WTC11 (cell line): ENCODE results near the gene WWOX.

Experiments
- CREB1 ChIP-seq: sonication (generic); formaldehyde crosslinking; IDR thresholded peaks from 2 replicates; pipeline ENCODE4 v1.8.0; 2023; ENCODE audit warnings: mild to moderate bottlenecking, missing genetic modification reagents
- ETV6 ChIP-seq: sonication (generic); formaldehyde crosslinking; IDR thresholded peaks from 2 replicates; pipeline ENCODE4 v1.8.1; 2022; ENCODE audit warnings: mild to moderate bottlenecking, missing genetic modification reagents
- SP1 ChIP-seq: sonication (generic); formaldehyde crosslinking; conservative IDR thresholded peaks from 2 replicates; pipeline ENCODE4 v1.8.1; 2022; ENCODE audit warnings: missing genetic modification reagents
- TEAD1 ChIP-seq: sonication (generic); formaldehyde crosslinking; IDR thresholded peaks from 2 replicates; pipeline ENCODE4 v1.8.0; 2022; ENCODE audit warnings: mild to moderate bottlenecking, missing genetic modification reagents
- TP53 ChIP-seq: sonication (generic); formaldehyde crosslinking; IDR thresholded peaks from 2 replicates; pipeline ENCODE4 v1.8.1; 2023; ENCODE audit warnings: mild to moderate bottlenecking, missing genetic modification reagents
- ZNF219 ChIP-seq: sonication (generic); formaldehyde crosslinking; IDR thresholded peaks from 2 replicates; pipeline ENCODE4 v1.8.0; 2023; ENCODE audit warnings: missing genetic modification reagents, mild to moderate bottlenecking, borderline replicate concordance
- TF ChIP-seq, protein P1 (sequence below): sonication (generic); formaldehyde crosslinking; IDR thresholded peaks from 2 replicates; pipeline ENCODE4 v1.8.1; 2023; ENCODE audit warnings: mild to moderate bottlenecking, missing genetic modification reagents, moderate library complexity
- TF ChIP-seq, protein P2 (sequence below): fragments of 200-600 bp; IDR thresholded peaks from 2 replicates; pipeline ENCODE4 v1.8.0; 2022; ENCODE audit warnings: antibody characterized with exemption
- TF ChIP-seq, protein P3 (sequence below): sonication (generic); formaldehyde crosslinking; IDR thresholded peaks from 2 replicates; pipeline ENCODE4 v1.8.1; 2023; ENCODE audit warnings: mild to moderate bottlenecking, missing genetic modification reagents, moderate library complexity
- TF ChIP-seq, protein P4 (sequence below): sonication (generic); formaldehyde crosslinking; IDR thresholded peaks from 2 replicates; pipeline ENCODE4 v1.8.1; 2023; ENCODE audit warnings: mild to moderate bottlenecking, missing genetic modification reagents
- TF ChIP-seq, protein P5 (sequence below): sonication (generic); formaldehyde crosslinking; IDR thresholded peaks from 2 replicates; pipeline ENCODE4 v1.8.0; 2022; ENCODE audit warnings: mild to moderate bottlenecking, missing genetic modification reagents
- TF ChIP-seq, protein P6 (sequence below): sonication (generic); formaldehyde crosslinking; IDR thresholded peaks from 2 replicates; pipeline ENCODE4 v1.8.1; 2022; ENCODE audit warnings: low read depth, mild to moderate bottlenecking, moderate library complexity, missing genetic modification reagents, borderline replicate concordance
- TF ChIP-seq, protein P7 (sequence below): sonication (generic); formaldehyde crosslinking; IDR thresholded peaks from 2 replicates; pipeline ENCODE4 v1.8.0; 2022; ENCODE audit warnings: mild to moderate bottlenecking, missing genetic modification reagents
- TF ChIP-seq, protein P8 (sequence below): sonication (generic); formaldehyde crosslinking; IDR thresholded peaks from 2 replicates; pipeline ENCODE4 v1.8.1; 2023; ENCODE audit warnings: mild to moderate bottlenecking, moderate library complexity, missing genetic modification reagents

DNA sequence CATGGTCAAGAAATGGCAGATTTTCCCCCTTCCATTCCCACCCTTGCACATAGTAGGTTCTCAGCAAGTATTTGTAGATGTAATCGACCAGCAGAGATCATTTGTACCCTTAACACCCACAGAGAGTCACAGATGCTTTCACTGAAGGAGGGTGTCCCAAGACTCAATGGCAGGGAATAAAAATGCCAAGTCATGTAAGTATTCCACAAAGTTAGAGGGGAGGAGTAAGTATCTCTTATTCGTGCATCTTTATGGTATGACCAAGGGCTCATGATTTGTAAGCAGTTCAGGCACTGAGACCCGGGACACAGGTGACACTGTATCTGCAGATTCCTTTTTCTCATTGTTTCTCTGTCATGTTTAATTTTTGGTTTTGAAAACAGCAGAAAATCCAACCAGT, 1011.5 kb downstream of the WWOX start:
- TF ChIP-seq, protein P1, sequence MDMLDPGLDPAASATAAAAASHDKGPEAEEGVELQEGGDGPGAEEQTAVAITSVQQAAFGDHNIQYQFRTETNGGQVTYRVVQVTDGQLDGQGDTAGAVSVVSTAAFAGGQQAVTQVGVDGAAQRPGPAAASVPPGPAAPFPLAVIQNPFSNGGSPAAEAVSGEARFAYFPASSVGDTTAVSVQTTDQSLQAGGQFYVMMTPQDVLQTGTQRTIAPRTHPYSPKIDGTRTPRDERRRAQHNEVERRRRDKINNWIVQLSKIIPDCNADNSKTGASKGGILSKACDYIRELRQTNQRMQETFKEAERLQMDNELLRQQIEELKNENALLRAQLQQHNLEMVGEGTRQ (CRISPR knock-in tag): no peak
- TF ChIP-seq ETV6 (CRISPR knock-in tag) (no peak), TEAD1 (CRISPR knock-in tag) (no peak), CREB1 (CRISPR knock-in tag) (no peak), ZNF219 (CRISPR knock-in tag) (no peak), SP1 (CRISPR knock-in tag) (no peak), TP53 (no peak)
- TF ChIP-seq, protein P2, sequence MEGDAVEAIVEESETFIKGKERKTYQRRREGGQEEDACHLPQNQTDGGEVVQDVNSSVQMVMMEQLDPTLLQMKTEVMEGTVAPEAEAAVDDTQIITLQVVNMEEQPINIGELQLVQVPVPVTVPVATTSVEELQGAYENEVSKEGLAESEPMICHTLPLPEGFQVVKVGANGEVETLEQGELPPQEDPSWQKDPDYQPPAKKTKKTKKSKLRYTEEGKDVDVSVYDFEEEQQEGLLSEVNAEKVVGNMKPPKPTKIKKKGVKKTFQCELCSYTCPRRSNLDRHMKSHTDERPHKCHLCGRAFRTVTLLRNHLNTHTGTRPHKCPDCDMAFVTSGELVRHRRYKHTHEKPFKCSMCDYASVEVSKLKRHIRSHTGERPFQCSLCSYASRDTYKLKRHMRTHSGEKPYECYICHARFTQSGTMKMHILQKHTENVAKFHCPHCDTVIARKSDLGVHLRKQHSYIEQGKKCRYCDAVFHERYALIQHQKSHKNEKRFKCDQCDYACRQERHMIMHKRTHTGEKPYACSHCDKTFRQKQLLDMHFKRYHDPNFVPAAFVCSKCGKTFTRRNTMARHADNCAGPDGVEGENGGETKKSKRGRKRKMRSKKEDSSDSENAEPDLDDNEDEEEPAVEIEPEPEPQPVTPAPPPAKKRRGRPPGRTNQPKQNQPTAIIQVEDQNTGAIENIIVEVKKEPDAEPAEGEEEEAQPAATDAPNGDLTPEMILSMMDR: no peak
- TF ChIP-seq, protein P3, sequence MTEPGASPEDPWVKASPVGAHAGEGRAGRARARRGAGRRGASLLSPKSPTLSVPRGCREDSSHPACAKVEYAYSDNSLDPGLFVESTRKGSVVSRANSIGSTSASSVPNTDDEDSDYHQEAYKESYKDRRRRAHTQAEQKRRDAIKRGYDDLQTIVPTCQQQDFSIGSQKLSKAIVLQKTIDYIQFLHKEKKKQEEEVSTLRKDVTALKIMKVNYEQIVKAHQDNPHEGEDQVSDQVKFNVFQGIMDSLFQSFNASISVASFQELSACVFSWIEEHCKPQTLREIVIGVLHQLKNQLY (CRISPR knock-in tag): no peak
- TF ChIP-seq, protein P4, sequence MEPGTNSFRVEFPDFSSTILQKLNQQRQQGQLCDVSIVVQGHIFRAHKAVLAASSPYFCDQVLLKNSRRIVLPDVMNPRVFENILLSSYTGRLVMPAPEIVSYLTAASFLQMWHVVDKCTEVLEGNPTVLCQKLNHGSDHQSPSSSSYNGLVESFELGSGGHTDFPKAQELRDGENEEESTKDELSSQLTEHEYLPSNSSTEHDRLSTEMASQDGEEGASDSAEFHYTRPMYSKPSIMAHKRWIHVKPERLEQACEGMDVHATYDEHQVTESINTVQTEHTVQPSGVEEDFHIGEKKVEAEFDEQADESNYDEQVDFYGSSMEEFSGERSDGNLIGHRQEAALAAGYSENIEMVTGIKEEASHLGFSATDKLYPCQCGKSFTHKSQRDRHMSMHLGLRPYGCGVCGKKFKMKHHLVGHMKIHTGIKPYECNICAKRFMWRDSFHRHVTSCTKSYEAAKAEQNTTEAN: no peak
- TF ChIP-seq, protein P5, sequence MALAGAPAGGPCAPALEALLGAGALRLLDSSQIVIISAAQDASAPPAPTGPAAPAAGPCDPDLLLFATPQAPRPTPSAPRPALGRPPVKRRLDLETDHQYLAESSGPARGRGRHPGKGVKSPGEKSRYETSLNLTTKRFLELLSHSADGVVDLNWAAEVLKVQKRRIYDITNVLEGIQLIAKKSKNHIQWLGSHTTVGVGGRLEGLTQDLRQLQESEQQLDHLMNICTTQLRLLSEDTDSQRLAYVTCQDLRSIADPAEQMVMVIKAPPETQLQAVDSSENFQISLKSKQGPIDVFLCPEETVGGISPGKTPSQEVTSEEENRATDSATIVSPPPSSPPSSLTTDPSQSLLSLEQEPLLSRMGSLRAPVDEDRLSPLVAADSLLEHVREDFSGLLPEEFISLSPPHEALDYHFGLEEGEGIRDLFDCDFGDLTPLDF: no peak
- TF ChIP-seq, protein P6, sequence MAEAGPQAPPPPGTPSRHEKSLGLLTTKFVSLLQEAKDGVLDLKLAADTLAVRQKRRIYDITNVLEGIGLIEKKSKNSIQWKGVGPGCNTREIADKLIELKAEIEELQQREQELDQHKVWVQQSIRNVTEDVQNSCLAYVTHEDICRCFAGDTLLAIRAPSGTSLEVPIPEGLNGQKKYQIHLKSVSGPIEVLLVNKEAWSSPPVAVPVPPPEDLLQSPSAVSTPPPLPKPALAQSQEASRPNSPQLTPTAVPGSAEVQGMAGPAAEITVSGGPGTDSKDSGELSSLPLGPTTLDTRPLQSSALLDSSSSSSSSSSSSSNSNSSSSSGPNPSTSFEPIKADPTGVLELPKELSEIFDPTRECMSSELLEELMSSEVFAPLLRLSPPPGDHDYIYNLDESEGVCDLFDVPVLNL (CRISPR knock-in tag): no peak
- TF ChIP-seq, protein P7, sequence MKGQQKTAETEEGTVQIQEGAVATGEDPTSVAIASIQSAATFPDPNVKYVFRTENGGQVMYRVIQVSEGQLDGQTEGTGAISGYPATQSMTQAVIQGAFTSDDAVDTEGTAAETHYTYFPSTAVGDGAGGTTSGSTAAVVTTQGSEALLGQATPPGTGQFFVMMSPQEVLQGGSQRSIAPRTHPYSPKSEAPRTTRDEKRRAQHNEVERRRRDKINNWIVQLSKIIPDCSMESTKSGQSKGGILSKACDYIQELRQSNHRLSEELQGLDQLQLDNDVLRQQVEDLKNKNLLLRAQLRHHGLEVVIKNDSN (CRISPR knock-in tag): no peak
- TF ChIP-seq, protein P8, sequence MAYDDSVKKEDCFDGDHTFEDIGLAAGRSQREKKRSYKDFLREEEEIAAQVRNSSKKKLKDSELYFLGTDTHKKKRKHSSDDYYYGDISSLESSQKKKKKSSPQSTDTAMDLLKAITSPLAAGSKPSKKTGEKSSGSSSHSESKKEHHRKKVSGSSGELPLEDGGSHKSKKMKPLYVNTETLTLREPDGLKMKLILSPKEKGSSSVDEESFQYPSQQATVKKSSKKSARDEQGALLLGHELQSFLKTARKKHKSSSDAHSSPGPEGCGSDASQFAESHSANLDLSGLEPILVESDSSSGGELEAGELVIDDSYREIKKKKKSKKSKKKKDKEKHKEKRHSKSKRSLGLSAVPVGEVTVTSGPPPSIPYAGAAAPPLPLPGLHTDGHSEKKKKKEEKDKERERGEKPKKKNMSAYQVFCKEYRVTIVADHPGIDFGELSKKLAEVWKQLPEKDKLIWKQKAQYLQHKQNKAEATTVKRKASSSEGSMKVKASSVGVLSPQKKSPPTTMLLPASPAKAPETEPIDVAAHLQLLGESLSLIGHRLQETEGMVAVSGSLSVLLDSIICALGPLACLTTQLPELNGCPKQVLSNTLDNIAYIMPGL (CRISPR knock-in tag): no peak
